GM23338 (cell line): ENCODE data around the gene DTX1. TPM values are rescaled to one million over a fixed set of nuclear protein-coding genes. Genes with fewer than 3 reads are reported as not detected.

ENCODE experiments used
- ATAC-seq: fragments of 200-7000 bp; cut with Tn5 transposase; 3 replicates; pipeline ENCODE4 v1.9.1; 2020
- DNase-seq: peaks from one replicate; pipeline ENCODE4 v3.0.0-alpha.2; 2015; ENCODE audit warnings: low spot score
- H2AFZ ChIP-seq: fragments of 200-600 bp; sonication (generic); 2 replicates; pipeline ENCODE4 v1.8.0; 2016; ENCODE audit warnings: antibody characterized with exemption, mild to moderate bottlenecking, moderate library complexity
- H3F3A ChIP-seq: fragments of 200-600 bp; sonication (generic); replicated peaks from 2 replicates; pipeline ENCODE4 v1.8.0; 2017; ENCODE audit warnings: antibody characterized with exemption, mixed run types, low read depth
- H3K27ac ChIP-seq: fragments of 200-600 bp; sonication (generic); 2 replicates; pipeline ENCODE4 v1.6.1; 2016; ENCODE audit warnings: low read depth
- H3K27me3 ChIP-seq: fragments of 200-600 bp; sonication (generic); 2 replicates; pipeline ENCODE4 v1.8.0; 2016; ENCODE audit warnings: mild to moderate bottlenecking, mixed run types, moderate library complexity; ENCODE audit not compliant: insufficient read depth
- H3K36me3 ChIP-seq: fragments of 200-600 bp; sonication (generic); 2 replicates; pipeline ENCODE4 v1.8.0; 2016; ENCODE audit warnings: mild to moderate bottlenecking; ENCODE audit not compliant: insufficient read depth
- H3K4me1 ChIP-seq: fragments of 200-600 bp; sonication (generic); 2 replicates; pipeline ENCODE4 v1.8.0; 2016; ENCODE audit warnings: mild to moderate bottlenecking, moderate library complexity; ENCODE audit not compliant: insufficient read depth
- H3K4me2 ChIP-seq: fragments of 200-600 bp; sonication (generic); 2 replicates; pipeline ENCODE4 v1.7.1; 2017; ENCODE audit warnings: mixed run types
- H3K4me3 ChIP-seq: fragments of 200-600 bp; sonication (generic); 2 replicates; pipeline ENCODE4 v1.6.1; 2016; ENCODE audit warnings: mixed run types
- H3K79me2 ChIP-seq: fragments of 200-600 bp; sonication (generic); replicated peaks from 2 replicates; pipeline ENCODE4 v1.8.0; 2017; ENCODE audit warnings: mild to moderate bottlenecking; ENCODE audit not compliant: insufficient read depth
- H3K9me2 ChIP-seq: fragments of 200-600 bp; sonication (generic); 2 replicates; pipeline ENCODE4 v1.8.0; 2017; ENCODE audit not compliant: insufficient read depth
- H4K20me1 ChIP-seq: fragments of 200-600 bp; sonication (generic); replicated peaks from 2 replicates; pipeline ENCODE4 v1.8.0; 2017; ENCODE audit warnings: mild to moderate bottlenecking; ENCODE audit not compliant: insufficient read depth
- H3K27ac Mint-ChIP-seq: 2 replicates; pipeline ENCODE4 v1.8.0; 2020; ENCODE audit warnings: inconsistent platforms, mild to moderate bottlenecking, moderate library complexity, mixed read lengths
- H3K27me3 Mint-ChIP-seq: 3 replicates; pipeline ENCODE4 v1.8.0; 2022; ENCODE audit warnings: low read depth, mild to moderate bottlenecking, moderate library complexity, mixed read lengths, inconsistent platforms; ENCODE audit not compliant: insufficient read depth, poor library complexity
- H3K36me3 Mint-ChIP-seq: 3 replicates; pipeline ENCODE4 v1.8.0; 2021; ENCODE audit warnings: low read depth, mild to moderate bottlenecking, inconsistent platforms, moderate library complexity, mixed read lengths
- H3K4me1 Mint-ChIP-seq: 3 replicates; pipeline ENCODE4 v1.8.0; 2020; ENCODE audit warnings: mild to moderate bottlenecking, inconsistent platforms, mixed read lengths
- H3K4me3 Mint-ChIP-seq: 3 replicates; pipeline ENCODE4 v1.8.0; 2021; ENCODE audit warnings: moderate library complexity, mild to moderate bottlenecking, inconsistent platforms, mixed read lengths
- H3K9me3 Mint-ChIP-seq: 3 replicates; pipeline ENCODE4 v1.8.0; 2020; ENCODE audit warnings: moderate library complexity, mild to moderate bottlenecking, inconsistent platforms, mixed read lengths
- CREB1 ChIP-seq: fragments of 250-450 bp; sonication (Bioruptor Pico); IDR thresholded peaks from 2 replicates; pipeline ENCODE4 v1.5.0; 2020; ENCODE audit warnings: low read depth, mild to moderate bottlenecking, moderate library complexity
- EZH2 ChIP-seq: fragments of 200-600 bp; sonication (generic); IDR thresholded peaks from one replicate; pipeline ENCODE4 v1.8.0; 2017; ENCODE audit warnings: antibody characterized with exemption, mild to moderate bottlenecking, low read depth; ENCODE audit not compliant: unreplicated experiment
- EZH2phosphoT487 ChIP-seq: fragments of 200-600 bp; sonication (generic); IDR thresholded peaks from one replicate; pipeline ENCODE4 v1.8.1; 2018; ENCODE audit warnings: antibody characterized with exemption; ENCODE audit not compliant: unreplicated experiment
- JUNB ChIP-seq: IDR thresholded peaks from one replicate; pipeline ENCODE4 v1.6.1; 2016; ENCODE audit warnings: antibody characterized with exemption; ENCODE audit not compliant: unreplicated experiment
- NANOG ChIP-seq: IDR thresholded peaks from 2 replicates; pipeline ENCODE4 v1.6.1; 2016; ENCODE audit warnings: antibody characterized with exemption, borderline replicate concordance
- POLR2AphosphoS5 ChIP-seq: IDR thresholded peaks from 2 replicates; pipeline ENCODE4 v1.6.1; 2016; ENCODE audit warnings: antibody characterized with exemption, low read depth
- STAT1 ChIP-seq: IDR thresholded peaks from one replicate; pipeline ENCODE4 v1.6.1; 2016; ENCODE audit warnings: antibody characterized with exemption; ENCODE audit not compliant: unreplicated experiment
- ZNF114 ChIP-seq: fragments of 250-450 bp; sonication (Bioruptor Pico); IDR thresholded peaks from 2 replicates; pipeline ENCODE4 v1.5.0; 2020; ENCODE audit warnings: mild to moderate bottlenecking, moderate library complexity
- ZNF331 ChIP-seq: fragments of 250-450 bp; sonication (Bioruptor Pico); IDR thresholded peaks from 2 replicates; pipeline ENCODE4 v1.5.0; 2020; ENCODE audit warnings: low read depth, mild to moderate bottlenecking, moderate library complexity
- polyA plus RNA-seq: library from polyadenylated mRNA; unstranded; fragments of >200 nt; fragmentation: Nextera tagmentation; extraction: Ambion mirVana; gene quantifications from 2 replicates; pipeline ENCODE4 v1.2.1, GENCODE V29; 2016
- total RNA-seq: library from RNA; depleted of rRNA; stranded (reverse); fragments of >200 nt; shearing (Covaris generic); gene quantifications from 2 replicates; pipeline ENCODE4 v1.2.3, GENCODE V29; 2014
- TF ChIP-seq, protein P1 (sequence below): IDR thresholded peaks from one replicate; pipeline ENCODE4 v1.6.1; 2018; ENCODE audit warnings: antibody characterized with exemption; ENCODE audit not compliant: unreplicated experiment
- TF ChIP-seq, protein P2 (sequence below): fragments of 250-450 bp; sonication (Bioruptor Pico); IDR thresholded peaks from 2 replicates; pipeline ENCODE4 v1.5.0; 2020; ENCODE audit warnings: mild to moderate bottlenecking, moderate library complexity
- TF ChIP-seq, protein P3 (sequence below), 2 experiments: fragments of 200-600 bp in 1 of 2; sonication (generic) in 1 of 2; conservative IDR thresholded peaks; 2 replicates each; pipeline versions ENCODE4 v1.5.1 to v1.6.1; 2016 to 2017; ENCODE audit warnings: antibody characterized with exemption in 2 of 2, low read depth in 2 of 2, mild to moderate bottlenecking in 2 of 2, moderate library complexity in 1 of 2
- TF ChIP-seq, protein P4 (sequence below): IDR thresholded peaks from 2 replicates; pipeline ENCODE4 v1.6.1; 2016; ENCODE audit warnings: antibody characterized with exemption

Gene DTX1
- total and polyA plus RNA-seq, 2 experiments from 2014 or later = 1.6 to 9.0 TPM

DNA sequence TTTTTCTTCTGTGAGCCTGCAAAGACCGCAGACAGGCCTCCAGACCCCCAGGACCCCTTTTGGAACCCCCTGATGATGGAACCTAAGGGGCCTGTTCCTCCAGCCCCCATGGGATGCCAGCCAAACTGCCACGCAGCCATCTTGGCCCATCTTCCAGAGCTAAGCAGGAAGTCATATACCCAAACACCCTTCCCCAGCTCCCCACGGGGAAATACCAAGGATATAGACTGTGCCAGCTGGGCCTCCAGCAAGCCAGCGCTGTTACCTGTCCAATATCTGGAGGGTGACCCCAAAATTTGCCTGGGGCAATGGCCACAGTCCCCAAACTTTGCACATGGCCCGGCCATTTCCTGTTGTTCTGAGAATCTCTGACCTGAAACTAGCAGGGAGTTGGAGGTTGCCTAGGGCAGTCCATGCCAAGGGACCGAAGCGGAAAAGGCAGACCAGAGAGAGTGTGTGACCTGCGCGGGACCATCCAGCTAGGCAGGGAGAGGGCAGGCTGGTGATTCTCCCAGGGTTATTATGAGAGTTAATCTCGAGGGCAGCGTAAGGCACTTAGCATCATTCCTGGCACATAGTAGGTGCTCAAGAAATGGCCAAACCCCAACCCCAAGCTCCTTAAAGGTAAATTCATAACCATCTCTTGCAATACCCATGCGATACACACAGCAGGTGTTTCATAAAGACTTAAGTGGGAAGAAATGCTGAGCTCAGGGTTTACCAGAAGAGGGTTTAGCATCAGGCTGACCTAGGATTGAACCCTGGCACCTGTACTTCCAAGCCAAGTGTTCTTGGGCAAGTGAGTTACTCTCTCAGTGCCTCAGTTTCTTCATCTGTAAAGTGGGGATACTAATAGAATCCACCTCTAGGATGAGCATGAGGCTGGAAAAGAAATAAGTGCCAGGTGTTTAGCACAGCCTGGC is 81.6 kb downstream of the DTX1 start:
- Mint-ChIP-seq H3K4me3 (no peak overlapping the region), H3K27ac (no peak overlapping the region), H3K9me3 (no peaks in the 10 kb centered on the region), H3K4me1 (peaks cover 15% of the 10 kb centered on the region), H3K27me3 (peaks cover 18% of the 10 kb centered on the region), H3K36me3 (no peaks in the 10 kb centered on the region)
- Histone ChIP-seq H3K4me2 (no peak overlapping the region), H3F3A (0 out of 2 replicates have a peak, but pooled peaks cover 4% of the 10 kb centered on the region), H3K4me3 (no peak overlapping the region), H3K36me3 (no peaks in the 10 kb centered on the region), H3K27me3 (peaks cover 8% of the 10 kb centered on the region), H3K4me1 (peaks cover 14% of the 10 kb centered on the region), H2AFZ (0 out of 2 replicates have a peak overlapping the region, but pooled peaks have one; percentile 18), H3K79me2 (no peaks in the 10 kb centered on the region), H3K27ac (no peak overlapping the region), H3K9me2 (no peaks in the 10 kb centered on the region), H4K20me1 (no peaks in the 10 kb centered on the region)
- no peak for TF ChIP-seq POLR2AphosphoS5
- no peak for TF ChIP-seq ZNF114 (CRISPR knock-in tag)
- TF ChIP-seq EZH2phosphoT487 = no peak
- no peak for TF ChIP-seq CREB1 (CRISPR knock-in tag)
- no peak for TF ChIP-seq EZH2
- TF ChIP-seq STAT1 = no peak
- TF ChIP-seq, protein P1, sequence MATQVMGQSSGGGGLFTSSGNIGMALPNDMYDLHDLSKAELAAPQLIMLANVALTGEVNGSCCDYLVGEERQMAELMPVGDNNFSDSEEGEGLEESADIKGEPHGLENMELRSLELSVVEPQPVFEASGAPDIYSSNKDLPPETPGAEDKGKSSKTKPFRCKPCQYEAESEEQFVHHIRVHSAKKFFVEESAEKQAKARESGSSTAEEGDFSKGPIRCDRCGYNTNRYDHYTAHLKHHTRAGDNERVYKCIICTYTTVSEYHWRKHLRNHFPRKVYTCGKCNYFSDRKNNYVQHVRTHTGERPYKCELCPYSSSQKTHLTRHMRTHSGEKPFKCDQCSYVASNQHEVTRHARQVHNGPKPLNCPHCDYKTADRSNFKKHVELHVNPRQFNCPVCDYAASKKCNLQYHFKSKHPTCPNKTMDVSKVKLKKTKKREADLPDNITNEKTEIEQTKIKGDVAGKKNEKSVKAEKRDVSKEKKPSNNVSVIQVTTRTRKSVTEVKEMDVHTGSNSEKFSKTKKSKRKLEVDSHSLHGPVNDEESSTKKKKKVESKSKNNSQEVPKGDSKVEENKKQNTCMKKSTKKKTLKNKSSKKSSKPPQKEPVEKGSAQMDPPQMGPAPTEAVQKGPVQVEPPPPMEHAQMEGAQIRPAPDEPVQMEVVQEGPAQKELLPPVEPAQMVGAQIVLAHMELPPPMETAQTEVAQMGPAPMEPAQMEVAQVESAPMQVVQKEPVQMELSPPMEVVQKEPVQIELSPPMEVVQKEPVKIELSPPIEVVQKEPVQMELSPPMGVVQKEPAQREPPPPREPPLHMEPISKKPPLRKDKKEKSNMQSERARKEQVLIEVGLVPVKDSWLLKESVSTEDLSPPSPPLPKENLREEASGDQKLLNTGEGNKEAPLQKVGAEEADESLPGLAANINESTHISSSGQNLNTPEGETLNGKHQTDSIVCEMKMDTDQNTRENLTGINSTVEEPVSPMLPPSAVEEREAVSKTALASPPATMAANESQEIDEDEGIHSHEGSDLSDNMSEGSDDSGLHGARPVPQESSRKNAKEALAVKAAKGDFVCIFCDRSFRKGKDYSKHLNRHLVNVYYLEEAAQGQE = no peak
- no peak for TF ChIP-seq JUNB
- no peak for TF ChIP-seq ZNF331 (CRISPR knock-in tag)
- TF ChIP-seq NANOG = no peak
- TF ChIP-seq, protein P2, sequence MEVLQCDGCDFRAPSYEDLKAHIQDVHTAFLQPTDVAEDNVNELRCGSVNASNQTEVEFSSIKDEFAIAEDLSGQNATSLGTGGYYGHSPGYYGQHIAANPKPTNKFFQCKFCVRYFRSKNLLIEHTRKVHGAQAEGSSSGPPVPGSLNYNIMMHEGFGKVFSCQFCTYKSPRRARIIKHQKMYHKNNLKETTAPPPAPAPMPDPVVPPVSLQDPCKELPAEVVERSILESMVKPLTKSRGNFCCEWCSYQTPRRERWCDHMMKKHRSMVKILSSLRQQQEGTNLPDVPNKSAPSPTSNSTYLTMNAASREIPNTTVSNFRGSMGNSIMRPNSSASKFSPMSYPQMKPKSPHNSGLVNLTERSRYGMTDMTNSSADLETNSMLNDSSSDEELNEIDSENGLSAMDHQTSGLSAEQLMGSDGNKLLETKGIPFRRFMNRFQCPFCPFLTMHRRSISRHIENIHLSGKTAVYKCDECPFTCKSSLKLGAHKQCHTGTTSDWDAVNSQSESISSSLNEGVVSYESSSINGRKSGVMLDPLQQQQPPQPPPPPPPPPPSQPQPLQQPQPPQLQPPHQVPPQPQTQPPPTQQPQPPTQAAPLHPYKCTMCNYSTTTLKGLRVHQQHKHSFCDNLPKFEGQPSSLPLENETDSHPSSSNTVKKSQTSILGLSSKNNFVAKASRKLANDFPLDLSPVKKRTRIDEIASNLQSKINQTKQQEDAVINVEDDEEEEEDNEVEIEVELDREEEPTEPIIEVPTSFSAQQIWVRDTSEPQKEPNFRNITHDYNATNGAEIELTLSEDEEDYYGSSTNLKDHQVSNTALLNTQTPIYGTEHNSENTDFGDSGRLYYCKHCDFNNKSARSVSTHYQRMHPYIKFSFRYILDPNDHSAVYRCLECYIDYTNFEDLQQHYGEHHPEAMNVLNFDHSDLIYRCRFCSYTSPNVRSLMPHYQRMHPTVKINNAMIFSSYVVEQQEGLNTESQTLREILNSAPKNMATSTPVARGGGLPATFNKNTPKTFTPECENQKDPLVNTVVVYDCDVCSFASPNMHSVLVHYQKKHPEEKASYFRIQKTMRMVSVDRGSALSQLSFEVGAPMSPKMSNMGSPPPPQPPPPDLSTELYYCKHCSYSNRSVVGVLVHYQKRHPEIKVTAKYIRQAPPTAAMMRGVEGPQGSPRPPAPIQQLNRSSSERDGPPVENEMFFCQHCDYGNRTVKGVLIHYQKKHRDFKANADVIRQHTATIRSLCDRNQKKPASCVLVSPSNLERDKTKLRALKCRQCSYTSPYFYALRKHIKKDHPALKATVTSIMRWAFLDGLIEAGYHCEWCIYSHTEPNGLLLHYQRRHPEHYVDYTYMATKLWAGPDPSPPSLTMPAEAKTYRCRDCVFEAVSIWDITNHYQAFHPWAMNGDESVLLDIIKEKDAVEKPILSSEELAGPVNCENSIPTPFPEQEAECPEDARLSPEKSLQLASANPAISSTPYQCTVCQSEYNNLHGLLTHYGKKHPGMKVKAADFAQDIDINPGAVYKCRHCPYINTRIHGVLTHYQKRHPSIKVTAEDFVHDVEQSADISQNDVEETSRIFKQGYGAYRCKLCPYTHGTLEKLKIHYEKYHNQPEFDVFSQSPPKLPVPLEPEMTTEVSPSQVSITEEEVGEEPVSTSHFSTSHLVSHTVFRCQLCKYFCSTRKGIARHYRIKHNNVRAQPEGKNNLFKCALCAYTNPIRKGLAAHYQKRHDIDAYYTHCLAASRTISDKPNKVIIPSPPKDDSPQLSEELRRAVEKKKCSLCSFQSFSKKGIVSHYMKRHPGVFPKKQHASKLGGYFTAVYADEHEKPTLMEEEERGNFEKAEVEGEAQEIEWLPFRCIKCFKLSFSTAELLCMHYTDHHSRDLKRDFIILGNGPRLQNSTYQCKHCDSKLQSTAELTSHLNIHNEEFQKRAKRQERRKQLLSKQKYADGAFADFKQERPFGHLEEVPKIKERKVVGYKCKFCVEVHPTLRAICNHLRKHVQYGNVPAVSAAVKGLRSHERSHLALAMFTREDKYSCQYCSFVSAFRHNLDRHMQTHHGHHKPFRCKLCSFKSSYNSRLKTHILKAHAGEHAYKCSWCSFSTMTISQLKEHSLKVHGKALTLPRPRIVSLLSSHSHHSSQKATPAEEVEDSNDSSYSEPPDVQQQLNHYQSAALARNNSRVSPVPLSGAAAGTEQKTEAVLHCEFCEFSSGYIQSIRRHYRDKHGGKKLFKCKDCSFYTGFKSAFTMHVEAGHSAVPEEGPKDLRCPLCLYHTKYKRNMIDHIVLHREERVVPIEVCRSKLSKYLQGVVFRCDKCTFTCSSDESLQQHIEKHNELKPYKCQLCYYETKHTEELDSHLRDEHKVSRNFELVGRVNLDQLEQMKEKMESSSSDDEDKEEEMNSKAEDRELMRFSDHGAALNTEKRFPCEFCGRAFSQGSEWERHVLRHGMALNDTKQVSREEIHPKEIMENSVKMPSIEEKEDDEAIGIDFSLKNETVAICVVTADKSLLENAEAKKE (CRISPR knock-in tag) = no peak
- TF ChIP-seq, protein P3, sequence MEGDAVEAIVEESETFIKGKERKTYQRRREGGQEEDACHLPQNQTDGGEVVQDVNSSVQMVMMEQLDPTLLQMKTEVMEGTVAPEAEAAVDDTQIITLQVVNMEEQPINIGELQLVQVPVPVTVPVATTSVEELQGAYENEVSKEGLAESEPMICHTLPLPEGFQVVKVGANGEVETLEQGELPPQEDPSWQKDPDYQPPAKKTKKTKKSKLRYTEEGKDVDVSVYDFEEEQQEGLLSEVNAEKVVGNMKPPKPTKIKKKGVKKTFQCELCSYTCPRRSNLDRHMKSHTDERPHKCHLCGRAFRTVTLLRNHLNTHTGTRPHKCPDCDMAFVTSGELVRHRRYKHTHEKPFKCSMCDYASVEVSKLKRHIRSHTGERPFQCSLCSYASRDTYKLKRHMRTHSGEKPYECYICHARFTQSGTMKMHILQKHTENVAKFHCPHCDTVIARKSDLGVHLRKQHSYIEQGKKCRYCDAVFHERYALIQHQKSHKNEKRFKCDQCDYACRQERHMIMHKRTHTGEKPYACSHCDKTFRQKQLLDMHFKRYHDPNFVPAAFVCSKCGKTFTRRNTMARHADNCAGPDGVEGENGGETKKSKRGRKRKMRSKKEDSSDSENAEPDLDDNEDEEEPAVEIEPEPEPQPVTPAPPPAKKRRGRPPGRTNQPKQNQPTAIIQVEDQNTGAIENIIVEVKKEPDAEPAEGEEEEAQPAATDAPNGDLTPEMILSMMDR (conservative IDR thresholded peaks at IDR 0.05; ENCODE audit: low read depth in 2 of 2) = no peak
- TF ChIP-seq, protein P4, sequence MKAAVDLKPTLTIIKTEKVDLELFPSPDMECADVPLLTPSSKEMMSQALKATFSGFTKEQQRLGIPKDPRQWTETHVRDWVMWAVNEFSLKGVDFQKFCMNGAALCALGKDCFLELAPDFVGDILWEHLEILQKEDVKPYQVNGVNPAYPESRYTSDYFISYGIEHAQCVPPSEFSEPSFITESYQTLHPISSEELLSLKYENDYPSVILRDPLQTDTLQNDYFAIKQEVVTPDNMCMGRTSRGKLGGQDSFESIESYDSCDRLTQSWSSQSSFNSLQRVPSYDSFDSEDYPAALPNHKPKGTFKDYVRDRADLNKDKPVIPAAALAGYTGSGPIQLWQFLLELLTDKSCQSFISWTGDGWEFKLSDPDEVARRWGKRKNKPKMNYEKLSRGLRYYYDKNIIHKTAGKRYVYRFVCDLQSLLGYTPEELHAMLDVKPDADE = no peak
- ATAC-seq (no peak), DNase-seq (no peak)
